ENCODE measurements around the gene TRIO. TPM values are rescaled to one million over a fixed set of nuclear protein-coding genes. Genes with fewer than 3 reads are reported as not detected.

Gene TRIO
- total RNA-seq, 1 donor from 2014 or later = 111 TPM

GRCh38 chr5:14292766-14293658 lies 149.9 kb downstream of the TRIO start:
- no peak for DNase-seq (ENCODE audit: low spot score)

GRCh38 chr5:14295610-14296009 lies 152.5 kb downstream of the TRIO start:
- no peak for DNase-seq (ENCODE audit: low spot score)

GRCh38 chr5:14296533-14297331 lies 153.6 kb downstream of the TRIO start:
- no peak for DNase-seq (ENCODE audit: low spot score)

GRCh38 chr5:14297697-14298096 lies 154.6 kb downstream of the TRIO start:
- no peak for DNase-seq (ENCODE audit: low spot score)

GRCh38 chr5:14298126-14298847 lies 155.1 kb downstream of the TRIO start:
- DNase-seq (ENCODE audit: low spot score) = no peak

DNA sequence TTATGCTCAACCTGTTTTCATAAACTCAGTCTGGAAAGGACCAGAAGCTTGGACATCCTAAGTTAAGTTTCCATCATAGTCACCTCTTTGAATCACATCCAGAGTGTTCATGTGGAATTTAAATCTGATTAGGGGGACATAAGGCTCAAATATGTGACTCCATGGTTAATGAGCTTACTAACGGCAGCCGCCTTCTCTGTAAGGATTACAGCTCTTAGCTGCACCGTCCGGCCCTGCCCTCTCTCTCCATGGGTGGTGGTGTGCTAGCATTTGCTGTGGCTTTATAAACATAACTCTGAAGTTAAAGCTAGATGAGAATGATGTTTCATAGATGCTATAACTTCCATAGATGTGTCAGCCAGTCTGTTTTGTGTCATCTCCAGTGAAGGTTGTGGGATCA lies 156.5 kb downstream of the TRIO start:
- no peak for DNase-seq (ENCODE audit: low spot score)

GRCh38 chr5:14301186-14301585 lies 158.0 kb downstream of the TRIO start:
- DNase-seq (ENCODE audit: low spot score) = no peak

- DNase-seq (ENCODE audit: low spot score) = no peak
Measured at GRCh38 chr5:14302330-14302729, 159.2 kb downstream of the TRIO start.

GRCh38 chr5:14305045-14305444 lies 161.9 kb downstream of the TRIO start:
- peak; percentile 13 for DNase-seq (ENCODE audit: low spot score)

- DNase-seq (ENCODE audit: low spot score) = no peak
Measured at GRCh38 chr5:14306329-14306815, 163.2 kb downstream of the TRIO start.

DNA sequence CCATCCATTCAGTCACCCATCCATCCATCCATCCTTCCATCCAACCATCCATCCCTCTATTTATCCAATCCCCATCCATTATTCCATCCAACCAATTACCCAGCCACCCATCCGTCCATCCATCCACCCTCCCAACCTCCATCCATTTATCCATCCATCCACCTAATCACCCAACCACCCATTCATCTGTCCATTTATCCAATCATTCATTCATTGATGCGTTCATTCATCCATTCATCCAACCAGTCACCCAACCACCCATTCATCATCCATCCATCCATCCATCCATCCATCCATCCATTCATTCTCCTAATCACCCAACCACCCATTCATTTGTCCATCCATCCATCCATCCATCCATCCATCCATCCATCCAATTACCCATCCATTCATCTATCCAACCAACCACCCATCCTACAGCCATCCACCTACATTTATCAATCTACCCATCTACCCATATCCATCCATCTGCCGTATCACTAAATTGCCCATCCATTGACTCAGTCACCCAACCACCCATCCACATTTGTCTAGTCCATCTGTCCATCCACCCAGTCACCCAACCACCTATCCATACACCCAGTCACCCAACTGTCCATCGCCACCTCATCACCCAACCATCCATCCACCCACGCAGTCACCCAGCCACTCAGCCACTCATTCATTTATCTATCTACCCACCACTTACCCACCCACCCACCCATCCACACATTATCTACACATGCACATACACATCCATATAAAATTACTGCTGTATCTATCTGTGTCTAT lies 165.4 kb downstream of the TRIO start:
- DNase-seq (ENCODE audit: low spot score) = no peak

- no peak for DNase-seq (ENCODE audit: low spot score)
Measured at GRCh38 chr5:14309199-14309598, 166.1 kb downstream of the TRIO start.

DNA sequence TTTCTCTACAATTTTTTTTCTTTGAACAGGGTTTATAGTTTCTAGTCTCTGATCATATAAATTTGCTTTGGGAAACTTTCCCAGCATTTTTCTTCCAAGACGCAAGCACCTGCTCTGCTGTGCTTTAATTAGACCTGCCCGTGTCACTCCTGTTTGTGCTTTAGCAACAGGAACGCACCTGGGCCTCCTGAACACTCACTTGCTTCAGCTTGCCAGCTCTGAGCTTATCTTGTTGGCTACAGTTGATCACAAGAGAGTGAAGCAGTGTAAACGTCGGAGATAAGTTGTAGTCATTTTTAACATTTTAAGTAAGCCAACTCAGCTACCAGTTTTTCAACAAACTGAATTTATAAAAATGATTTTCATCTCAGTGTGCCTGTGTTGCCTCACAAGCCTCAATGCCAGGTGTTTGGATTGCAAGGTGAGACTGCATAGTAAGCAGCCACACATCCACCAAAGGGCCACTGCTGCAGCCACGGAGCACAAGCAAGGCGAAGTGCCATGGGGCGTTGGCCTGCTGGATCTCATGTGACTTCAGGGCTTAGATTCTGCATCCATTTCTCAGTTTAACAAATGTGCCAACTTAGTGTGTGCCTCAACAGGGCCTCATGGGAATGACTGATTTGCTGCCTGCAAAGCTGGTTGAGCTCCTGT lies 166.9 kb downstream of the TRIO start:
- DNase-seq (ENCODE audit: low spot score) = no peak

GRCh38 chr5:14310901-14311300 lies 167.8 kb downstream of the TRIO start:
- DNase-seq (ENCODE audit: low spot score) = no peak

DNA sequence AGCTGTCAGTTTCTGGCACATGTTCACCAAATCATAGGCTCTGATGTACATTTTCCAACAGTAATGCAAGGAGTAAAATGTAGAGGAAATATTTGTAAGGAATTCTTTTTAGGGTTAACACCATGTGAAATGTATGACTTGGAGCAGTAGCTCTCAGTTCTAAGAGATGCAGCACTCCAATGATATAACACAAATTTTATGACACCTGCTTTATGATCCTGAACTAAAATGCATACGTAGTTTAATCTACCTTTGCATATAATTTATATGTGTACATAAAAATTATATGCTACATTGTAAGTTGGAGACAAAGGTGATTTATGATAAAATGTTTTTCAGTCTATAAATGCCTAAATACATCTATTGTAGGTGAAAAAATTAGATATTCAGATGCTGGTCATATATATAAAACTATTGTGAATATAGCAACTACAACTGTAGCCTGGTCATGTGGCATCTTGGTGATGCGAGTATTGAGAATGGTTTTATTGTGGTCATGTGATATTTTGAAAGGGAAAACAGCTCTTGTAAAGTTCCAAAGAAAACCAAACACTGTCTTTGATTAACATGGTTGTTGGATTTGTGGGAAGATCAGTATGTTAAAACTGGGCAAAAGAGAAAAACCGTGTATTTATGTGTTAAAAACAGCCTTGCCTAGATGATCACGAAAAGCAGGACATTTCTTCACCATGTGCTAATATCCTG lies 171.0 kb downstream of the TRIO start:
- no peak for DNase-seq (ENCODE audit: low spot score)

DNA sequence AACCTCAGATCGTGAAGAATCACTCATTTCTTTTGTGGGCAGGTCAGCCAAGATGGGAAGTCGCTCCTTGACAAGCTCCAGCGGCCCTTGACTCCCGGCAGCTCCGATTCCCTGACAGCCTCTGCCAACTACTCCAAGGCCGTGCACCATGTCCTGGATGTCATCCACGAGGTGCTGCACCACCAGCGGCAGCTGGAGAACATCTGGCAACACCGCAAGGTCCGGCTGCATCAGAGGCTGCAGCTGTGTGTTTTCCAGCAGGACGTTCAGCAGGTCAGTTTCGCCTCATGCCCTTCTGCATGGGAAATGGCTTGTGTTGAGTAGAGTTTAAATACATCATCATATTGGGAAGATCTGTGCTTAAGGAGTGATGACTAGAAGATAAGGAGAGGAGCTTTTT lies 173.3 kb downstream of the TRIO start:
- no peak for DNase-seq (ENCODE audit: low spot score)

DNA sequence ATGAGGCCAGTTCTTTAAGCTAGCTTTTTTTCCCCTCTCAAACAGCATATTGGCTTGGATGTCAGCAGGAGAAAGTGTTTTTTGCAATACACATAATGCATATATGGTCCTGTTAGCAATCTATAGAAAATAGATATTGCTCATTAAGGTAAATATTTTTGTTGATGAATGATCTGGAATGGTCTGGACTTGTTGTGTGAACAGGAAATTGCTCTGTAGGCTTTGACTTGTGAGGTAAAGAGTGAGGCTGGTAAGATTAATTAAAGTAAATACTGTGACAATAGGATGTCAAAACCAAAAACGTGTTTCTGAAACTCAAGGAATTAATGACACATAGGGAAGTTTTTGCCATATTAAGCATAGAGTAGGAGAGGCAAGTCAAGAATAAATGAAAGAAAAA lies 176.0 kb downstream of the TRIO start:
- no peak for DNase-seq (ENCODE audit: low spot score)

- no peak for DNase-seq (ENCODE audit: low spot score)
Measured at GRCh38 chr5:14321936-14322335, 178.8 kb downstream of the TRIO start.

DNA sequence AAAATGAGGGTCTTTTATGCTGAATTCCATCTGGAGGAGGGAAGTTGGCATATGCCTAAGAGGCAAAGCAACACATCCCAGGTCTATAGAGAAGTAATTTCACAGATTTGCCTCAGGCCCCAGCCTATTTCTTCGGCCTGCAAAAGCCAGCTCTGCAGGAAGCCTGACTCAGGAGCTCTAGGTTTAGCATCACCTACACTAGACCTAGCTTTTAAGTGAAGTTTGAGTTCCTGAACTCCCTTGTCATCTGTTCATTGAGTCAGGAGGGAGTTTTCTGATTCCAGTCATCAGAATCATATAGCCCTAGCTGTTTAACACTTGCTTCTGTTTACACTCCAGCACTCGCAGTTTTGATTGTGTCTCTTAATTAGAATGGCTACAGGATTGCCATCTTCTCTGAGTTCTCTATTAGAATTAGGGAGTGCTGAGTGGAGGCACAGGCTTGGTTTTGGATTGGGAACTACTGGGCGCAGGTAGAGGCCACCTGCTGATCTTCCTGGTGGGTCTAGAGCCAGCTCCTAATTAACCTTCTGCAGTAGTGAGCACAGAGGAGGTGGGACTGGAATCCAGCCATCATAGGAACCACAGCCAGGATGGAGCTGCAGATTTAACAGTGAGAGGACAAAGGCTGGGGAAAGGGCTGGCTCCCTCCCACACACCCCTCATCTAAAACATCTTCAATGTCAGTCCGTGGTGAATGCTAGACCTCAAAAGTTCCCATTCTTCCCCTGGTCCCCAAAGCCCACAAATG lies 179.5 kb downstream of the TRIO start:
- no peak for DNase-seq (ENCODE audit: low spot score)
